Liver (tissue), 3 donors: ENCODE results near the gene HSBP1.

ENCODE experiments used
- GABPA ChIP-seq, 2 donors: IDR thresholded peaks in 1 of 2; conservative IDR thresholded peaks in 1 of 2; 2 replicates each; pipeline ENCODE4 v1.6.1; 2016; ENCODE audit warnings: antibody characterized with exemption in 2 of 2, mild to moderate bottlenecking in 1 of 2, moderate library complexity in 1 of 2
- HNF4G ChIP-seq: IDR thresholded peaks from 2 replicates; pipeline ENCODE4 v1.6.1; 2016; ENCODE audit warnings: antibody characterized with exemption
- JUND ChIP-seq, 2 donors: IDR thresholded peaks; 2 replicates each; pipeline ENCODE4 v1.6.1; 2016; ENCODE audit warnings: antibody characterized with exemption in 2 of 2
- NR2F2 ChIP-seq: IDR thresholded peaks from 2 replicates; pipeline ENCODE4 v1.6.1; 2016; ENCODE audit warnings: antibody characterized with exemption
- TAF1 ChIP-seq: conservative IDR thresholded peaks from 2 replicates; pipeline ENCODE4 v1.6.1; 2016; ENCODE audit warnings: antibody characterized with exemption, mild to moderate bottlenecking
- TF ChIP-seq, protein P1 (sequence below): fragments of 150-350 bp; IDR thresholded peaks from 2 replicates; pipeline ENCODE4 v1.5.1; 2017; ENCODE audit warnings: improper control_type of control experiment, low read depth, low read length; ENCODE audit not compliant: missing input control
- TF ChIP-seq, protein P2 (sequence below): IDR thresholded peaks from 2 replicates; pipeline ENCODE4 v1.6.1; 2016; ENCODE audit warnings: antibody characterized with exemption
- TF ChIP-seq, protein P3 (sequence below): IDR thresholded peaks from 2 replicates; pipeline ENCODE4 v1.6.1; 2016; ENCODE audit warnings: antibody characterized with exemption, mild to moderate bottlenecking
- donor health status: healthy.
- donor health status: healthy.

DNA sequence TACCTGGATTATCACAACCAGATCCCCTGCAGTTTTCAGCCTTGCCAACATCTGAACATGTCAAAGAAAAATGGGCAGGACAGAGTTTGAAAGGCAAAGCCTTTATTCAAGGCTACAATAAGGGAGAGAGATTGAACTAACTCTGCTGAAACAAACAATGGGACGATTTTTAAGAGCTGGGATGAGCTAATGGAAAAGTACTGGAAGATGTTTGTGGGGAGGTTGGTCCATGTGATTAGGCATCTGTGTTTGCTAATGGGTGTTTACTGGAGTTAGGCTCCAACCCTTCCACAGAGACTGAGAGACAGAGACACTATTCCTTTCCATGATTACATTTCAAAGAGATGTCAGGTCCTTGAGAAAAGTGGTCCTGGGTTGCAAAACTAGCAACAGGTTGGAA, 35.0 kb upstream of the HSBP1 start:
- TF ChIP-seq, protein P1, sequence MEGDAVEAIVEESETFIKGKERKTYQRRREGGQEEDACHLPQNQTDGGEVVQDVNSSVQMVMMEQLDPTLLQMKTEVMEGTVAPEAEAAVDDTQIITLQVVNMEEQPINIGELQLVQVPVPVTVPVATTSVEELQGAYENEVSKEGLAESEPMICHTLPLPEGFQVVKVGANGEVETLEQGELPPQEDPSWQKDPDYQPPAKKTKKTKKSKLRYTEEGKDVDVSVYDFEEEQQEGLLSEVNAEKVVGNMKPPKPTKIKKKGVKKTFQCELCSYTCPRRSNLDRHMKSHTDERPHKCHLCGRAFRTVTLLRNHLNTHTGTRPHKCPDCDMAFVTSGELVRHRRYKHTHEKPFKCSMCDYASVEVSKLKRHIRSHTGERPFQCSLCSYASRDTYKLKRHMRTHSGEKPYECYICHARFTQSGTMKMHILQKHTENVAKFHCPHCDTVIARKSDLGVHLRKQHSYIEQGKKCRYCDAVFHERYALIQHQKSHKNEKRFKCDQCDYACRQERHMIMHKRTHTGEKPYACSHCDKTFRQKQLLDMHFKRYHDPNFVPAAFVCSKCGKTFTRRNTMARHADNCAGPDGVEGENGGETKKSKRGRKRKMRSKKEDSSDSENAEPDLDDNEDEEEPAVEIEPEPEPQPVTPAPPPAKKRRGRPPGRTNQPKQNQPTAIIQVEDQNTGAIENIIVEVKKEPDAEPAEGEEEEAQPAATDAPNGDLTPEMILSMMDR = no peak
- TF ChIP-seq GABPA (IDR thresholded peaks at IDR 0.05 in 1 of 2, conservative IDR thresholded peaks at IDR 0.05 in 1 of 2) (no peak), HNF4G (no peak), TAF1 (no peak), JUND (IDR thresholded peaks at IDR 0.05) (no peak), NR2F2 (no peak)
- TF ChIP-seq, protein P2, sequence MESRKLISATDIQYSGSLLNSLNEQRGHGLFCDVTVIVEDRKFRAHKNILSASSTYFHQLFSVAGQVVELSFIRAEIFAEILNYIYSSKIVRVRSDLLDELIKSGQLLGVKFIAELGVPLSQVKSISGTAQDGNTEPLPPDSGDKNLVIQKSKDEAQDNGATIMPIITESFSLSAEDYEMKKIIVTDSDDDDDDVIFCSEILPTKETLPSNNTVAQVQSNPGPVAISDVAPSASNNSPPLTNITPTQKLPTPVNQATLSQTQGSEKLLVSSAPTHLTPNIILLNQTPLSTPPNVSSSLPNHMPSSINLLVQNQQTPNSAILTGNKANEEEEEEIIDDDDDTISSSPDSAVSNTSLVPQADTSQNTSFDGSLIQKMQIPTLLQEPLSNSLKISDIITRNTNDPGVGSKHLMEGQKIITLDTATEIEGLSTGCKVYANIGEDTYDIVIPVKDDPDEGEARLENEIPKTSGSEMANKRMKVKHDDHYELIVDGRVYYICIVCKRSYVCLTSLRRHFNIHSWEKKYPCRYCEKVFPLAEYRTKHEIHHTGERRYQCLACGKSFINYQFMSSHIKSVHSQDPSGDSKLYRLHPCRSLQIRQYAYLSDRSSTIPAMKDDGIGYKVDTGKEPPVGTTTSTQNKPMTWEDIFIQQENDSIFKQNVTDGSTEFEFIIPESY = no peak
- TF ChIP-seq, protein P3, sequence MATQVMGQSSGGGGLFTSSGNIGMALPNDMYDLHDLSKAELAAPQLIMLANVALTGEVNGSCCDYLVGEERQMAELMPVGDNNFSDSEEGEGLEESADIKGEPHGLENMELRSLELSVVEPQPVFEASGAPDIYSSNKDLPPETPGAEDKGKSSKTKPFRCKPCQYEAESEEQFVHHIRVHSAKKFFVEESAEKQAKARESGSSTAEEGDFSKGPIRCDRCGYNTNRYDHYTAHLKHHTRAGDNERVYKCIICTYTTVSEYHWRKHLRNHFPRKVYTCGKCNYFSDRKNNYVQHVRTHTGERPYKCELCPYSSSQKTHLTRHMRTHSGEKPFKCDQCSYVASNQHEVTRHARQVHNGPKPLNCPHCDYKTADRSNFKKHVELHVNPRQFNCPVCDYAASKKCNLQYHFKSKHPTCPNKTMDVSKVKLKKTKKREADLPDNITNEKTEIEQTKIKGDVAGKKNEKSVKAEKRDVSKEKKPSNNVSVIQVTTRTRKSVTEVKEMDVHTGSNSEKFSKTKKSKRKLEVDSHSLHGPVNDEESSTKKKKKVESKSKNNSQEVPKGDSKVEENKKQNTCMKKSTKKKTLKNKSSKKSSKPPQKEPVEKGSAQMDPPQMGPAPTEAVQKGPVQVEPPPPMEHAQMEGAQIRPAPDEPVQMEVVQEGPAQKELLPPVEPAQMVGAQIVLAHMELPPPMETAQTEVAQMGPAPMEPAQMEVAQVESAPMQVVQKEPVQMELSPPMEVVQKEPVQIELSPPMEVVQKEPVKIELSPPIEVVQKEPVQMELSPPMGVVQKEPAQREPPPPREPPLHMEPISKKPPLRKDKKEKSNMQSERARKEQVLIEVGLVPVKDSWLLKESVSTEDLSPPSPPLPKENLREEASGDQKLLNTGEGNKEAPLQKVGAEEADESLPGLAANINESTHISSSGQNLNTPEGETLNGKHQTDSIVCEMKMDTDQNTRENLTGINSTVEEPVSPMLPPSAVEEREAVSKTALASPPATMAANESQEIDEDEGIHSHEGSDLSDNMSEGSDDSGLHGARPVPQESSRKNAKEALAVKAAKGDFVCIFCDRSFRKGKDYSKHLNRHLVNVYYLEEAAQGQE = no peak
